Posterior vena cava (tissue), 2 donors: ENCODE measurements around the gene KRT86. TPM values are rescaled to one million over a fixed set of nuclear protein-coding genes. Genes with fewer than 3 reads are reported as not detected.
A peak's percentile ranks its signal among the peaks of the same experiment; 100 is the strongest.
"Not testable (repeated sequence)": the region's sequence is repeated elsewhere in the genome, so short reads cannot be mapped to it uniquely, and the experiment has no call there.

Source experiments
- DNase-seq: peaks from one replicate; pipeline ENCODE4 v3.0.0-alpha.2; 2020; ENCODE audit warnings: low spot score
- intact Hi-C, 2 donors: fragments of 100-400 bp; cut with DNase I; formaldehyde crosslinking; loops; one replicate each; pipeline versions ENCODE4 v1.14.1 to v1.14.2; 2022 to 2023
- total RNA-seq, 2 donors: library from RNA; stranded (reverse); fragmentation: NEBNext Ultra II Directional; extraction: Animal tissue kit (Norgen Biotek cat#: 25700); gene quantifications; one replicate each; pipeline ENCODE4 v1.2.1, GENCODE V29; 2021
- donor health status: DM: yes; HTN: yes; CAD: no.
- donor health status: DM: yes; HTN: yes; CAD: no.

Gene KRT86
- total RNA-seq, 2 donors from 2014 or later, result not detected

GRCh38 chr12:52284562-52285171 is 10.2 kb downstream of the KRT86 start:
- intact Hi-C loops, result loop anchor here in 1 of 2 donors (5.0 kb wide), 2 partner anchors 928 to 1227 kb away; no protein-coding TSS in a partner anchor

GRCh38 chr12:52285172-52285745 is 10.8 kb downstream of the KRT86 start:
- no peak for DNase-seq
- intact Hi-C loops, result loop anchor here in 1 of 2 donors (5.0 kb wide), 1 partner anchor 927 kb away; no protein-coding TSS in a partner anchor

More at GRCh38 chr12:52284562-52285171, 10.2 kb downstream of the KRT86 start:
- DNase-seq, result no peak

GRCh38 chr12:52285851-52286530 is 11.5 kb downstream of the KRT86 start:
- intact Hi-C loops, result loop anchor here in 1 of 2 donors (5.0 kb wide), 1 partner anchor 926 kb away; no protein-coding TSS in a partner anchor
- DNase-seq, result no peak

GRCh38 chr12:52286857-52287785 is 12.7 kb downstream of the KRT86 start:
- not testable (repeated sequence) for DNase-seq
- intact Hi-C loops, result loop anchor here in 1 of 2 donors (5.0 kb wide), 1 partner anchor 925 kb away; no protein-coding TSS in a partner anchor

- intact Hi-C loops, result loop anchor here in 1 of 2 donors (5.0 kb wide), 1 partner anchor 924 kb away; no protein-coding TSS in a partner anchor
- not testable (repeated sequence) for DNase-seq
Observed at GRCh38 chr12:52287816-52288805, 13.7 kb downstream of the KRT86 start.

- DNase-seq, intact Hi-C loops: not testable (repeated sequence)
Observed at GRCh38 chr12:52290483-52291134, 16.2 kb downstream of the KRT86 start.

- intact Hi-C loops, result no loop called here
- peak; percentile 15 for DNase-seq
Observed at GRCh38 chr12:52291267-52291935, 17.0 kb downstream of the KRT86 start, which contains the start of gene KRT81. Gene KRT81 (minus strand): TSS chr12:52291534. CDS start chr12:52291465, 69 bp downstream.

- intact Hi-C loops, result no loop called here
- DNase-seq, result peak; percentile 8
Observed at GRCh38 chr12:52293926-52294325, 19.5 kb downstream of the KRT86 start.

GRCh38 chr12:52294803-52295202 is 20.4 kb downstream of the KRT86 start:
- intact Hi-C loops, result no loop called here
- no peak for DNase-seq

GRCh38 chr12:52295663-52296062 is 21.2 kb downstream of the KRT86 start:
- intact Hi-C loops, result no loop called here
- DNase-seq, result peak; percentile 14

GRCh38 chr12:52296572-52297215 is 22.2 kb downstream of the KRT86 start:
- peak; percentile 50 for DNase-seq
- intact Hi-C loops, result no loop called here

GRCh38 chr12:52298677-52299190 is 24.3 kb downstream of the KRT86 start:
- DNase-seq, result no peak
- intact Hi-C loops, result no loop called here

GRCh38 chr12:52300796-52301691 is 26.6 kb downstream of the KRT86 start:
- intact Hi-C loops, result no loop called here
- DNase-seq, result peak; percentile 58

GRCh38 chr12:52301721-52302120 is 27.3 kb downstream of the KRT86 start:
- peak; percentile 37 for DNase-seq
- intact Hi-C loops, result not testable (repeated sequence)
